DND-41 (cell line): ENCODE data around the gene TIPARP.

ENCODE experiments used
- EZH2 ChIP-seq: IDR thresholded peaks from 3 replicates; pipeline ENCODE4 v1.6.1; 2012; ENCODE audit warnings: borderline replicate concordance, low read depth, mild to moderate bottlenecking, moderate library complexity, low read length, inconsistent platforms; ENCODE audit not compliant: severe bottlenecking
- TF ChIP-seq, protein P1 (sequence below): IDR thresholded peaks from 2 replicates; pipeline ENCODE4 v1.5.1; 2012; ENCODE audit warnings: borderline replicate concordance, low read length, moderate library complexity, mild to moderate bottlenecking; ENCODE audit not compliant: poor library complexity, severe bottlenecking; ENCODE audit errors: extremely low read depth

DNA sequence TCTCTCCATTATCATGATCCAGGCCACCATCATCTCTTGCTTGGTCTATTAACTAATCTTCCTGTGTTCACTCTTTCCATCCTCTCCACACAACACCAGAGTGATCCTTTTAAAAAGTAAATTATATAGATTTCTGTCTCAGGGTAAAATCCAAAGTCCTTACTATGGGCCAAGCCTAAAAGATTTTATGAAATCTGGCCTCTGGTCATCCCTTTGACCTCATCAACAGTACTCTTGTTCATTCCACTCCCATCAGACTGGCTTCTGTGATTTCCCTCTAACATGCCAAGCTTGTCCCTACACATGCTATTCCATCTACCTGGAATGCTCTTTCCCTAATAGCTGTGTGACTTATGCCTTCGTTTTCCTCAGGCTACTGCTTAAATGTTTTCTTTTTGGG lies 8.3 kb upstream of the TIPARP start:
- TF ChIP-seq, protein P1, sequence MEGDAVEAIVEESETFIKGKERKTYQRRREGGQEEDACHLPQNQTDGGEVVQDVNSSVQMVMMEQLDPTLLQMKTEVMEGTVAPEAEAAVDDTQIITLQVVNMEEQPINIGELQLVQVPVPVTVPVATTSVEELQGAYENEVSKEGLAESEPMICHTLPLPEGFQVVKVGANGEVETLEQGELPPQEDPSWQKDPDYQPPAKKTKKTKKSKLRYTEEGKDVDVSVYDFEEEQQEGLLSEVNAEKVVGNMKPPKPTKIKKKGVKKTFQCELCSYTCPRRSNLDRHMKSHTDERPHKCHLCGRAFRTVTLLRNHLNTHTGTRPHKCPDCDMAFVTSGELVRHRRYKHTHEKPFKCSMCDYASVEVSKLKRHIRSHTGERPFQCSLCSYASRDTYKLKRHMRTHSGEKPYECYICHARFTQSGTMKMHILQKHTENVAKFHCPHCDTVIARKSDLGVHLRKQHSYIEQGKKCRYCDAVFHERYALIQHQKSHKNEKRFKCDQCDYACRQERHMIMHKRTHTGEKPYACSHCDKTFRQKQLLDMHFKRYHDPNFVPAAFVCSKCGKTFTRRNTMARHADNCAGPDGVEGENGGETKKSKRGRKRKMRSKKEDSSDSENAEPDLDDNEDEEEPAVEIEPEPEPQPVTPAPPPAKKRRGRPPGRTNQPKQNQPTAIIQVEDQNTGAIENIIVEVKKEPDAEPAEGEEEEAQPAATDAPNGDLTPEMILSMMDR = no peak
- TF ChIP-seq EZH2 = no peak
